WI38 (cell line): ENCODE data around the gene PYCR2.
"Not testable (repeated sequence)": the region's sequence is repeated elsewhere in the genome, so short reads cannot be mapped to it uniquely, and the experiment has no call there.

ENCODE experiments used
- H3K4me3 ChIP-seq: 2 replicates; pipeline ENCODE4 v1.5.1; 2011; ENCODE audit warnings: low read depth, mild to moderate bottlenecking, control low read depth, low read length
- CTCF ChIP-seq: IDR thresholded peaks from 2 replicates; pipeline ENCODE4 v1.5.1; 2012; ENCODE audit warnings: low read depth, mild to moderate bottlenecking, control low read depth, low read length

PYCR2 gene

GRCh38 chr1:225934711-225935110 is 10.7 kb upstream of the PYCR2 start:
- no peak for TF ChIP-seq CTCF
- H3K4me3 ChIP-seq = no peak overlapping the region

GRCh38 chr1:225933072-225933471 is 9.0 kb upstream of the PYCR2 start:
- H3K4me3 ChIP-seq = no peak overlapping the region
- TF ChIP-seq CTCF = no peak

GRCh38 chr1:225931270-225932136 is 7.5 kb upstream of the PYCR2 start:
- no peak overlapping the region for H3K4me3 ChIP-seq
- TF ChIP-seq CTCF = no peak

- TF ChIP-seq CTCF = no peak
- H3K4me3 ChIP-seq = no peak overlapping the region
Observed at GRCh38 chr1:225930566-225930965, 6.5 kb upstream of the PYCR2 start.

GRCh38 chr1:225929462-225929861 is 5.4 kb upstream of the PYCR2 start:
- H3K4me3 ChIP-seq = not testable (repeated sequence)

GRCh38 chr1:225928186-225929175 is 4.4 kb upstream of the PYCR2 start:
- no peak for TF ChIP-seq CTCF
- no peak overlapping the region for H3K4me3 ChIP-seq

- H3K4me3 ChIP-seq = no peak overlapping the region
- no peak for TF ChIP-seq CTCF
Observed at GRCh38 chr1:225926551-225927113, 2.6 kb upstream of the PYCR2 start.
